Suprapubic skin (tissue), 4 donors: ENCODE data around the gene DEPP1. TPM values are rescaled to one million over a fixed set of nuclear protein-coding genes. Genes with fewer than 3 reads are reported as not detected.
A peak's percentile ranks its signal among the peaks of the same experiment; 100 is the strongest.

ENCODE experiments used
- DNase-seq, 2 donors: peaks; one replicate each; pipeline ENCODE4 v3.0.0-alpha.2; 2019; ENCODE audit warnings: low spot score in 2 of 2
- H3K27ac ChIP-seq: fragments of 200-600 bp; sonication (generic); one replicate; pipeline ENCODE4 v1.5.1; 2019
- H3K27me3 ChIP-seq: fragments of 200-600 bp; sonication (generic); one replicate; pipeline ENCODE4 v1.5.1; 2019
- H3K36me3 ChIP-seq: fragments of 200-600 bp; sonication (generic); one replicate; pipeline ENCODE4 v1.5.1; 2019
- H3K4me1 ChIP-seq: fragments of 200-600 bp; sonication (generic); one replicate; pipeline ENCODE4 v1.5.1; 2019
- H3K4me3 ChIP-seq: fragments of 200-600 bp; sonication (generic); one replicate; pipeline ENCODE4 v1.5.1; 2019; ENCODE audit warnings: mild to moderate bottlenecking
- H3K9me3 ChIP-seq: fragments of 200-600 bp; sonication (generic); one replicate; pipeline ENCODE4 v1.5.1; 2019
- CTCF ChIP-seq, 2 donors: fragments of 200-600 bp in 1 of 2; fragments of 450-650 bp in 1 of 2; sonication (generic) in 1 of 2; IDR thresholded peaks; one replicate each; pipeline ENCODE4 v1.5.1; 2016 to 2019; ENCODE audit warnings: antibody characterized with exemption in 2 of 2, mild to moderate bottlenecking in 1 of 2, moderate library complexity in 1 of 2
- EP300 ChIP-seq: sonication (generic); formaldehyde crosslinking; IDR thresholded peaks from one replicate; pipeline ENCODE4 v1.6.1; 2017; ENCODE audit warnings: antibody characterized with exemption
- POLR2A ChIP-seq, 2 donors: fragments of 450-650 bp; IDR thresholded peaks; one replicate each; pipeline ENCODE4 v1.6.1; 2017; ENCODE audit warnings: antibody characterized with exemption in 2 of 2, mild to moderate bottlenecking in 2 of 2, moderate library complexity in 2 of 2
- POLR2AphosphoS5 ChIP-seq, 3 donors: sonication (generic); formaldehyde crosslinking; IDR thresholded peaks; one replicate each; pipeline ENCODE4 v1.6.1; 2017; ENCODE audit warnings: antibody characterized with exemption in 3 of 3
- WGBS: methylation state at CpG from one replicate; pipeline ENCODE4 v1.1.5; 2018; 5-methylcytosine and 5-hydroxymethylcytosine counted together
- total RNA-seq, 4 donors: library from RNA; depleted of rRNA; stranded (reverse); fragments of >200 nt; gene quantifications; one replicate each; pipeline ENCODE4 v1.1.0, GENCODE V29; 2016

DEPP1 gene
- total RNA-seq, 4 donors from 2014 or later = 27.5 to 101 (median 38.2) TPM

- no peaks in the 10 kb centered on the region for H3K27me3 ChIP-seq
Measured at GRCh38 chr10:44952779-44953231, 25.8 kb downstream of the DEPP1 start.

GRCh38 chr10:44951576-44952226 lies 26.9 kb downstream of the DEPP1 start:
- peak in 1 of 2 donors; percentile 28 for DNase-seq
- 88% methylated on average over 7 of the region's 7 CpGs for WGBS
- TF ChIP-seq POLR2AphosphoS5 (IDR thresholded peaks at IDR 0.05) (no peak), CTCF (IDR thresholded peaks at IDR 0.05) (no peak), POLR2A (IDR thresholded peaks at IDR 0.05) (no peak), EP300 (no peak)

More at GRCh38 chr10:44952779-44953231, 25.8 kb downstream of the DEPP1 start:
- H3K9me3 ChIP-seq = no peaks in the 10 kb centered on the region
- peak in 1 of 2 donors; percentile 8 for DNase-seq
- H3K4me1 ChIP-seq = peaks cover 11% of the 10 kb centered on the region
- no peak for TF ChIP-seq POLR2AphosphoS5 (IDR thresholded peaks at IDR 0.05)
- TF ChIP-seq EP300 = no peak
- TF ChIP-seq POLR2A (IDR thresholded peaks at IDR 0.05) = no peak
- TF ChIP-seq CTCF (IDR thresholded peaks at IDR 0.05) = no peak
- H3K36me3 ChIP-seq = peaks cover 4% of the 10 kb centered on the region
- WGBS = 81% methylated on average over 2 of the region's 2 CpGs
- H3K27ac ChIP-seq = no peak overlapping the region
- H3K4me3 ChIP-seq = no peak overlapping the region

GRCh38 chr10:44950326-44951225 lies 28.0 kb downstream of the DEPP1 start:
- WGBS = 92% methylated on average over 10 of the region's 10 CpGs
- no peaks in the 10 kb centered on the region for H3K9me3 ChIP-seq
- no peak for TF ChIP-seq EP300
- no peak for TF ChIP-seq POLR2A (IDR thresholded peaks at IDR 0.05)
- no peak for TF ChIP-seq POLR2AphosphoS5 (IDR thresholded peaks at IDR 0.05)
- no peak for TF ChIP-seq CTCF (IDR thresholded peaks at IDR 0.05)
- H3K27ac ChIP-seq = no peak overlapping the region
- H3K4me1 ChIP-seq = peaks cover 3% of the 10 kb centered on the region
- no peaks in the 10 kb centered on the region for H3K27me3 ChIP-seq
- DNase-seq = peak in 1 of 2 donors; percentile 27
- no peaks in the 10 kb centered on the region for H3K36me3 ChIP-seq
- H3K4me3 ChIP-seq = no peak overlapping the region

More at GRCh38 chr10:44951576-44952226, 26.9 kb downstream of the DEPP1 start:
- peaks cover 4% of the 10 kb centered on the region for H3K36me3 ChIP-seq
- peaks cover 6% of the 10 kb centered on the region for H3K4me1 ChIP-seq
- H3K4me3 ChIP-seq = no peak overlapping the region
- H3K27ac ChIP-seq = no peak overlapping the region
- H3K27me3 ChIP-seq = no peaks in the 10 kb centered on the region
- no peaks in the 10 kb centered on the region for H3K9me3 ChIP-seq

GRCh38 chr10:44949915-44950314 lies 28.7 kb downstream of the DEPP1 start:
- 86% methylated on average over 3 of the region's 3 CpGs for WGBS
- no peaks in the 10 kb centered on the region for H3K27me3 ChIP-seq
- H3K4me3 ChIP-seq = no peak overlapping the region
- TF ChIP-seq POLR2A (IDR thresholded peaks at IDR 0.05) (no peak), POLR2AphosphoS5 (IDR thresholded peaks at IDR 0.05) (no peak)
- no peaks in the 10 kb centered on the region for H3K4me1 ChIP-seq
- no peaks in the 10 kb centered on the region for H3K36me3 ChIP-seq
- no peaks in the 10 kb centered on the region for H3K9me3 ChIP-seq
- no peak for DNase-seq
- no peak overlapping the region for H3K27ac ChIP-seq

- no peak for DNase-seq
- 81% methylated on average over 5 of the region's 5 CpGs for WGBS
- H3K4me3 ChIP-seq = no peak overlapping the region
- TF ChIP-seq POLR2AphosphoS5 (IDR thresholded peaks at IDR 0.05) (no peak), CTCF (IDR thresholded peaks at IDR 0.05) (no peak), POLR2A (IDR thresholded peaks at IDR 0.05) (no peak), EP300 (no peak)
- H3K4me1 ChIP-seq = no peaks in the 10 kb centered on the region
- H3K36me3 ChIP-seq = no peaks in the 10 kb centered on the region
- no peaks in the 10 kb centered on the region for H3K27me3 ChIP-seq
- no peak overlapping the region for H3K27ac ChIP-seq
- no peaks in the 10 kb centered on the region for H3K9me3 ChIP-seq
Measured at GRCh38 chr10:44949127-44949802, 29.3 kb downstream of the DEPP1 start.
